Epithelial cell of esophagus (primary cell): Measurements from ENCODE around the gene HECTD4.

Experiments
- DNase-seq: peaks from one replicate; pipeline ENCODE4 v3.0.0; 2010; ENCODE audit warnings: low read depth
- H3K4me3 ChIP-seq: 2 replicates; pipeline ENCODE4 v1.5.1; 2011; ENCODE audit warnings: mild to moderate bottlenecking, low read length, control low read depth
- TF ChIP-seq, protein P1 (sequence below): IDR thresholded peaks from 2 replicates; pipeline ENCODE4 v1.5.1; 2011; ENCODE audit warnings: low read depth, mild to moderate bottlenecking, low read length, control low read depth, inconsistent platforms; ENCODE audit not compliant: insufficient read depth; ENCODE audit errors: missing control alignments

The HECTD4 gene

DNA sequence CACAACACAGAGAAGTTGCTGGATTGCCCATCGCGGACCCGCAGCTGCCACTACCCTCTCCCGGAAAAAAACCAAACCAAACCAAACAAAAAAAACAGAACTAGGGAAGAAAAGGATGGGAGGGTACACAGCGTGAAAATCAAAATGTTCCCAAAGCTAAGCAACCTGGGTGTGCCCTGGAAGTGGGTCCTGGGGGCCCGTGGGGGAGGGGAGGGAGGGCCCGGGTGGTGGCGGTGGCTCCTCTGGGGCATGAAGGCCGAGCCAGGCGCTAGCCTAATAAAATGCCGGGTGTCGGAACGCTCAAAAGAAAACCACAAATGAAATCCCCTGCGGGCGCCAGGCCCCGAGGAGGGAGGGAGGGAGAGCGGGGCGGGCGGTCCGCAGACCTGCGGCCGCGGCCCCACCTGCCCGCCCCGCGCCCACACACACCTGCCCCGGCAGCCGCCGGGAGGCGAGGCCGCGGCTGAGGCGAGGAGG, 787 bp downstream of the HECTD4 start:
- DNase-seq, result peak; percentile 18
- H3K4me3 ChIP-seq, result peak overlapping the region; percentile 68

DNA sequence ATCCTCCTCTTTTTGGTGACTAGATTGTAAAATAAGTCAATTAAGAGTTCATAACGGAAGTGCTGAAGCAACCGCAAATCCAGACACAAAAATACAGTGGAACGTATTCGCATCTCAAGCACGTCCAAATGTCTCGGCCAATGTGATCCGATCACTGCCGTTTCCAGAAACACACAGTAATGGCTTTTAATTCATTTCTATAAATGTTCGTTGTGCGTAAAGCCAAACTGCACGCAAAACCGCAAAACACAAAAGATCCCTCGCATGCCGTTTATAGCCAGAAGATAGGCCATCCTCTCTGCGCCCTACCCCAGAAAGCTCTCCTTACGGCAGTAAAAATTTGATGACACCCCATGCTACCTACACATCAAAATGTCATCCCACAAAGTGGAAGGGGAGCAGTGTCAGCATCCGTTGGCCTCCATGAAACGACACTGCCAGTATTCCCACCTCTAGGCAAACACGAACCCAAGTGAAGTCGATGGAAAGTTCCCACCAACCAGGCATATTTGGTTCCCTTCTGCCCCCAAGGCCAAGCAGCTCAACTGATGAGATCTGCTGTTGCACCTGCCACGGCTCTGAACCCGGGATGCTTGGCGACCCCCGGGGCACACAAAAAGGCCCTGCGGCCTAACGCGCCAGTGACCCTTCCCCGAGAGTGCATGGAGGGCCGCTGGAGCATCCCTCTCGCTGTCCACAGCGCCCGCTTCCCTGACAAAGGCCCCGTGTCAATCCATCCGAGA, 1.4 kb downstream of the HECTD4 start:
- peak overlapping the region; percentile 68 for H3K4me3 ChIP-seq

More for the DNA sequence above, 787 bp downstream of the HECTD4 start:
- TF ChIP-seq, protein P1, sequence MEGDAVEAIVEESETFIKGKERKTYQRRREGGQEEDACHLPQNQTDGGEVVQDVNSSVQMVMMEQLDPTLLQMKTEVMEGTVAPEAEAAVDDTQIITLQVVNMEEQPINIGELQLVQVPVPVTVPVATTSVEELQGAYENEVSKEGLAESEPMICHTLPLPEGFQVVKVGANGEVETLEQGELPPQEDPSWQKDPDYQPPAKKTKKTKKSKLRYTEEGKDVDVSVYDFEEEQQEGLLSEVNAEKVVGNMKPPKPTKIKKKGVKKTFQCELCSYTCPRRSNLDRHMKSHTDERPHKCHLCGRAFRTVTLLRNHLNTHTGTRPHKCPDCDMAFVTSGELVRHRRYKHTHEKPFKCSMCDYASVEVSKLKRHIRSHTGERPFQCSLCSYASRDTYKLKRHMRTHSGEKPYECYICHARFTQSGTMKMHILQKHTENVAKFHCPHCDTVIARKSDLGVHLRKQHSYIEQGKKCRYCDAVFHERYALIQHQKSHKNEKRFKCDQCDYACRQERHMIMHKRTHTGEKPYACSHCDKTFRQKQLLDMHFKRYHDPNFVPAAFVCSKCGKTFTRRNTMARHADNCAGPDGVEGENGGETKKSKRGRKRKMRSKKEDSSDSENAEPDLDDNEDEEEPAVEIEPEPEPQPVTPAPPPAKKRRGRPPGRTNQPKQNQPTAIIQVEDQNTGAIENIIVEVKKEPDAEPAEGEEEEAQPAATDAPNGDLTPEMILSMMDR, result no peak

DNA sequence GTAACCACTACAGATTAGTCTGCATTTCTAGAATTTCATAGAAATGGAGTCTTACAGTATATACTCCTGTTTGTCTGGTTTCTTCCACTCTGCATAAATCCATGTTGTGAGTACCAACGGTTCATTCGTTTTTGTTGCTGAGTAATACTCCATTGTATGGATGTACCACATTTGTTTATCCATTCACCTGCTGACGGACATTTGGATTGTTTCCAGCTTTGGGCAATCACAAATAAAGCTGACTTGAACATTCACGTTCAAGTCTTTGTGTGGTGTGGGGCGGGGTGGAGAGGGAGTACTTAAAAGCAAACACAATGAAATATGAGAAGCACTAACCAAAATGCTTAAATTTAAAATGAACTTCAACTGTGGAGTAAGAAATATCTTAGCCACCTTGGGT, 7.1 kb downstream of the HECTD4 start:
- TF ChIP-seq, protein P1, result no peak
- peak; percentile 67 for DNase-seq
- no peak overlapping the region for H3K4me3 ChIP-seq

More for the DNA sequence above, 1.4 kb downstream of the HECTD4 start:
- DNase-seq, result no peak
- TF ChIP-seq, protein P1, result no peak

DNA sequence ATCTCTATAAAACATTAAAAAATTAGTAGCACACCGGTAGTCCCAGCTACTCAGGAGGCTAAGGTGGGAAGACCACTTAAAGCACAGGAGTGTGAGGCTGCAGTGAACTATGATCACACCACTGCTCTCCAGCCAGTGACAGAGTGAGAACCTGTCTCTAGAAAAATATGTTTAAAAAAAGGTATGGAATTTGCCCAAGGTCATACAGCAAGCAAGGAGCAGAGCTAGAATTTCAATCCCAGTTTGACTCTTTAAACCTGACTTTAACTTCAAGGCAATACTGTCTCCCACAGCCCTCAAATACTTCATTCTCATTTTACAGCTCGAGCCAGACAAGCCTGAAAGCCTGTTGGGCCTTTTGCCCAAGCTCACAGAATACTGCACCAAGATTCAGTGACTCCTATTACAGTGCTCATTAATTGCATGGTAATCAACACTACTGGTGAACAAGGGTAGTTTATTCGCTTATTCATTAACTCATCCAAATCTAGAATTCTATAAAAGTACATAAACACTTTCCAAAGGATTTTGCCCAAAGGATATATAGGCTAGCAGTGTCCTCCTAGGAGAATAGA, 8.0 kb downstream of the HECTD4 start:
- TF ChIP-seq, protein P1, result no peak
- H3K4me3 ChIP-seq, result no peak overlapping the region
- DNase-seq, result no peak

DNA sequence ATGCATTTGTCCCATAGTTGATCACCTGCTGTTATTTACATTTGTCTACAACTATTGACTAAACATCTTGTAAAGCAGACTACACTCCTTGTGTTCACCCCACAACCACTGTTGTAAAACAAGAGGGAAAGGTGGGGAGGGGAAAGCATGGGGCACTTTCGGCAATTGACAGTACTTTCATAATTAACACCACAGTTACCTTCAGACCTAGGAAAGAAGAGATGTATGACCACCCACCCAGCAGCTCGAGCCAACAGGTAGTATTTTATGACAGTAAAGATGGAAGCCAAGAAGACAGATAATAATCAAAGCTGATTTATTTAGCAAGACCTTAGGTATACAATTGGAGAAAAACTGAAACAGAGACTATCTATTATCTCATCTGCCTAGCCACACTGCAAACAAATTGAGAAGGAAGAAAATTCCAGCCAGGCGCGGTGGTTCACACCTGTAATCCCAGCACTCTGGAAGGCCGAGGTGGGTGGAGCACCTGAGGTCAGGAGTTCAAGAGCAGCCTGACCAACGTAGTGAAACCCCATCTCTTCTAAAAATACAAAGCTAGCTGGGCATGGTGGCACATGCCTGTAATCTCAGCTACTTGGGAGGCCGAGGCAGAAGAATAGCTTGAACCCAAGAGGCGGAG, 11.2 kb downstream of the HECTD4 start:
- no peak for DNase-seq
- TF ChIP-seq, protein P1, result no peak
- H3K4me3 ChIP-seq, result no peak overlapping the region

DNA sequence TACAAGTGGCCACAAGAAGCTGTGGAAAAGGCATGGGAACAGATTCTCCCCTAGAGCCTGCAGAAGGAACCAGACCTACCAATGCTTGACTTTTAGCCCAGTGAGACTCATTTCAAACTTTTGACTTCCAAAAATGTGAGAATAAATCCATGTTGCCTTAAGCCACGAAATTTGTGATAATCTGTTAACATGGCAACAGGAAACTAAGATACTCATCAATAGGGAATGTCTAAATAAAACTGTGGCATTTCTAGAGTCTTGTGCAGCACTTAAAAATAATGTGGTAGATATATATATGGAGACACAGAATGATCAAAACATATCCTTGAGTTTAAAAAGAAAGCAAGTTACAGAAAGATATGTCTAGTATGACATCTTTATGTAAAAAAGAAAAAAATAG, 12.0 kb downstream of the HECTD4 start:
- no peak overlapping the region for H3K4me3 ChIP-seq
- no peak for DNase-seq
- TF ChIP-seq, protein P1, result no peak
